ENCODE data around the gene ARF1. TPM values are rescaled to one million over a fixed set of nuclear protein-coding genes. Genes with fewer than 3 reads are reported as not detected.

The ARF1 gene
- total and polyA plus RNA-seq, 2 of the 8 experiments (the other 6 are each of a cell fraction or from before 2014, with no cell fraction given): 265 to 471 TPM

- TF ChIP-seq SP4 (IDR thresholded peaks at IDR 0.05; ENCODE audit: low read length) (peak; percentile 73; the same call in 1 of the 2 replicates), PHF8 (conservative IDR thresholded peaks at IDR 0.05; ENCODE audit: low read depth, low read length) (peak; percentile 77; the same call in 1 of the 2 replicates), HDAC6 (IDR thresholded peaks at IDR 0.05; ENCODE audit: low read depth, low read length) (no peak), EP300 (IDR thresholded peaks at IDR 0.05; ENCODE audit: borderline replicate concordance in 1 of 2, low read depth in 2 of 2, low read length in 2 of 2) (no peak), CTBP2 (IDR thresholded peaks at IDR 0.05; ENCODE audit: borderline replicate concordance, insufficient read depth, insufficient read length, low read length) (no peak)
Observed at GRCh38 chr1:228082214-228082917, at the start of gene ARF1 (continued).
